GF-D8 (cell line): Measurements from ENCODE around the gene CYSTM1.

Experiments
- DNase-seq: peaks from one replicate; lab custom pipeline; 2025; lab: John Stamatoyannopoulos, UW

CYSTM1 gene

GRCh38 chr5:140258016-140258415, 83.0 kb downstream of the CYSTM1 start:
- DNase-seq, result no peak

- DNase-seq, result no peak
These were observed 83.9 kb downstream of the CYSTM1 start for GRCh38 chr5:140258873-140259272.

- no peak for DNase-seq
These were observed 84.5 kb downstream of the CYSTM1 start for GRCh38 chr5:140259500-140259899.

GRCh38 chr5:140260089-140260656, 85.2 kb downstream of the CYSTM1 start:
- DNase-seq, result no peak

- no peak for DNase-seq
These were observed 86.6 kb downstream of the CYSTM1 start for GRCh38 chr5:140261403-140262171.

DNA sequence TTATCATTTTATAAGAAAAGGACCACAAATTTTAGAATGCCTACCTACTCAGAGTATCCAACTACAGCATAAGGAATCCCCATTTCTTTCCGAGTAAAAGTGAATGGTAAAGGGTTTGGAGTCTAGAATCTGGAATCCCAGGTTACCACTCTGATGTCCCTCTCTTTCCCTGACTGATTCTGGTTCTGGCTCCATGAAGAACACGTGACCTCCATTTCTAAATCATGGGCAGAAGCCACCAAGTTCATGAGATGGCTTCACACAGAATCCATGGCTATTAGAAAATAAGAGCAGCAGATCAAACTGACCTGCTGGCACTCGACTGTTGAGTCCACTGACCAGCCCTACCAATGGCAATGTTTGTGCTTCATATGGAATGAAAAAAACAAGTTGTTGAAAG, 87.2 kb downstream of the CYSTM1 start:
- no peak for DNase-seq

DNA sequence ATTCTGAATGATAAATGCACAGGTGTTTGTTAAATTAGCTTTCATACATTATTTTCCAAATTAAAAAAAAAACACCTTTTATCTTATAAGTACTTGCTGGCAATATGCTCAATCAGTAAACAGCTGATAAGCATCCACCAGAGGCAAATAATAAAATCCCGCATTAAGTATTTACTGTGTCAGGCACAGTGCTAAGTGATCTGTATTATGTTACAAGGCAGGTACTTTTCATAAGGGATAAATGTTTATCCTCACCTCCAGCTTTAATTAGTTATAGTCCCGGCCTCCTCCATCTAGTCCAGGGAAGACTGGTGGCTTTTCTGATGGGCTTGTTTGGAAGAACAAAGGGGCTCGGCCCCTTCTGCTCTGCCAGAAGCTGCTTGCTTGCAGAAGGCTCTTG, 87.9 kb downstream of the CYSTM1 start:
- DNase-seq, result no peak

GRCh38 chr5:140265845-140266244, 90.9 kb downstream of the CYSTM1 start:
- no peak for DNase-seq

- DNase-seq, result no peak
These were observed 91.6 kb downstream of the CYSTM1 start for GRCh38 chr5:140266471-140267200.

DNA sequence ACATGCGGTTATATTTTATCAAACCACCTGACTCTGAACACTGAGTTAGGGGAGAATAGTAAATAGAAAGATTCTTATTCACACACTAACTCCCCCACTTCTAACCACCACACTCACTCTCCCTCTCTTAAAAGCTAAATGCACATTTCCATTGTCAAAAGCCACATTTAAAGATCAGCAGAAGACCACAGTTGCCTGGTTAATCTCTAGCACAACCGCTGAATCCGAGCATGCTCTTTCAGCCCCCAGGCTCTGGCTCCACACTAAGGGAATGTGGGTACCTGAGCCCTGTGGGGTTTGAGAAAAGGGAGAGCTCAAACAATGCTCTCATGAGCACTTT, 92.2 kb downstream of the CYSTM1 start:
- DNase-seq, result no peak

- DNase-seq, result no peak
These were observed 92.6 kb downstream of the CYSTM1 start for GRCh38 chr5:140267559-140268018.

DNA sequence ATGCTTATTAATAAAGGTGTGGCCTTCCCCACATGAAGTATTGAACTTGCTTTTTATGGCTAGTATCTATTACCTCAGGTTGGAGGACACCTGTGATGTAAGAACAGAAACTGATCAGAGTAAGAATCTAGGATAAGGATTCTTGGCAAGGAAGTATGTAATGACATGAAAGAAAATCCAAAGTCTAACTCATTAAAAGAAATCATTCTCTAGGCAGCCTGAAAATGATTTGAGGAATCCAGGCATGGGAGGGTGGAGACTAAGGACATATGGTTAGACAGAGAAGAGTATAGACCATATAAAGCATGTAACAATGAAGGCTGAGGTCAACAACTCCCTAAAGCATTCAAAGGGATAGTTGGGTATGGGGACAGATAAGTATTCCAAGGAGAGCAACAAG, 95.0 kb downstream of the CYSTM1 start:
- no peak for DNase-seq

GRCh38 chr5:140273401-140273877, 98.5 kb downstream of the CYSTM1 start:
- DNase-seq, result peak; percentile 69

- DNase-seq, result no peak
These were observed 100.8 kb downstream of the CYSTM1 start for GRCh38 chr5:140275837-140276236.

DNA sequence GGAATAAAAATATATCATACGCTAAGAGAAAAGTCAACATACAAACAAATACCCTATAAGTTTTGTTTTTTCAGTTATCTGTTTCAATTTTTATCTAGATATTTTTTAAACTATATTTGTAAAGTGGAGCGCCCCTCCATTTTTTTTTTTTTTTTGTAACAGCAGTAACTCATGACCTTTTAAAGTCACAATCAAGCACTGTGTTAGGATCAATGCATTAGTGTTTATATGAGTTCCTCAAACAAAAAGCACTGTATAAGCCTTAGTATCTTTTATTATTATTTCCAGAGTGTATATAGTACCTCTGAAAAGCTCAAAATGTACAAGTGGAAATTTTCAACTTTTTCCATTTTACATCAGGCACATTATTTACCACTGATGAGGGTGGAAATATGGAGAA, 107.3 kb downstream of the CYSTM1 start:
- no peak for DNase-seq

- DNase-seq, result no peak
These were observed 109.0 kb downstream of the CYSTM1 start for GRCh38 chr5:140284013-140284412.

DNA sequence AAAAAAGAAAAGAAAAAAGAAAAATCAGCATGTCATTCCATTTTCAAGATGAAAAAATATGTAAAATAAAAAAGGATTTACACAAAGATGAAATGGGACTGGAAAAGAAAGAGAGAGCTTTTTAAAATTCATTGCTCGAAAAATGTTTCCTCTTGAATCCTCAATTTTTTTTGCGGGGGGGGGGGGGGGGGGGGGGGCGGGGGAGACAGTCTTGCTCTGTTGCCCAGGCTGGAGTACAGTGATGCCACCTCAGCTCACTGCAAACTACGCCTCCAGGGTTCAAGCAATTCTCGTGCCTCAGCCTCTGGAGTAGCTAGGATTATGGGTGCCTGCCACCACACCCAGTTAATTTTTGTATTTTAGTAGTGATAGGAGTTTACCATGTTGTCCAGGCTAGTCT, 111.4 kb downstream of the CYSTM1 start:
- no peak for DNase-seq

GRCh38 chr5:140287801-140288521, 113.0 kb downstream of the CYSTM1 start:
- DNase-seq, result no peak

- DNase-seq, result no peak
These were observed 117.4 kb downstream of the CYSTM1 start for GRCh38 chr5:140292212-140293036.
